Gastroesophageal sphincter (tissue), 3 donors: Measurements from ENCODE around the gene CPNE7.

Experiments used
- CTCF ChIP-seq, 4 experiments: fragments of 200-600 bp in 2 of 4; fragments of 450-650 bp in 2 of 4; sonication (generic) in 1 of 4; IDR thresholded peaks; one replicate each; pipeline ENCODE4 v1.5.1; 2017 to 2019; ENCODE audit warnings: antibody characterized with exemption in 4 of 4, mild to moderate bottlenecking in 2 of 4, moderate library complexity in 2 of 4
- POLR2A ChIP-seq, 2 donors: fragments of 450-650 bp; IDR thresholded peaks; one replicate each; pipeline ENCODE4 v1.6.1; 2017; ENCODE audit warnings: antibody characterized with exemption in 2 of 2, mild to moderate bottlenecking in 2 of 2, moderate library complexity in 1 of 2
- POLR2AphosphoS5 ChIP-seq: sonication (generic); formaldehyde crosslinking; IDR thresholded peaks from one replicate; pipeline ENCODE4 v1.6.1; 2017; ENCODE audit warnings: antibody characterized with exemption

- TF ChIP-seq CTCF (IDR thresholded peaks at IDR 0.05) (no peak), POLR2AphosphoS5 (no peak), POLR2A (IDR thresholded peaks at IDR 0.05) (no peak)
Observed at GRCh38 chr16:89595330-89596060, 19.9 kb downstream of the CPNE7 start.
